HepG2 (cell line): ENCODE measurements around the gene TMEM165. TPM values are rescaled to one million over a fixed set of nuclear protein-coding genes. Genes with fewer than 3 reads are reported as not detected.

ENCODE experiments used
- HCFC1 ChIP-seq: fragments of 150-350 bp; IDR thresholded peaks from 2 replicates; pipeline ENCODE4 v1.6.1; 2014; ENCODE audit warnings: low read depth, low read length
- KDM2A ChIP-seq: sonication (generic); formaldehyde crosslinking; IDR thresholded peaks from 2 replicates; pipeline ENCODE4 v1.4.0; 2020; ENCODE audit warnings: low read depth, missing genetic modification reagents, borderline replicate concordance
- PHF21A ChIP-seq: sonication (generic); formaldehyde crosslinking; IDR thresholded peaks from 2 replicates; pipeline ENCODE4 v1.5.0; 2020; ENCODE audit warnings: mild to moderate bottlenecking, missing genetic modification reagents
- ZFP36L1 ChIP-seq: sonication (generic); formaldehyde crosslinking; IDR thresholded peaks from 2 replicates; pipeline ENCODE4 v1.8.0; 2022; ENCODE audit warnings: mild to moderate bottlenecking, missing genetic modification reagents, moderate library complexity
- ZNF839 ChIP-seq: sonication (generic); formaldehyde crosslinking; IDR thresholded peaks from 2 replicates; pipeline ENCODE4 v1.4.0; 2020; ENCODE audit warnings: missing genetic modification reagents, mild to moderate bottlenecking, borderline replicate concordance
- polyA plus RNA-seq, 8 experiments: library from polyadenylated mRNA; depleted of rRNA in 3 of 8; stranded (reverse) in 7 of 8; unstranded in 1 of 8; fragments of >200 nt; fragmentation: Illumina TruSeq in 4 of 8; extraction: Trizol in 4 of 8; gene quantifications; 2 replicates each; pipeline versions ENCODE4 v1.2.1 to v1.2.3, GENCODE V29; 2011 to 2016; ENCODE audit warnings: low read depth in 4 of 8, missing spikeins in 1 of 8, mixed read lengths in 1 of 8; ENCODE audit not compliant: insufficient read depth in 1 of 8
- total RNA-seq, 5 experiments: library from RNA; depleted of rRNA; stranded (reverse); fragments of >200 nt; fragmentation: Illumina TruSeq; extraction: Trizol; gene quantifications; 2 replicates each; pipeline ENCODE4 v1.2.3, GENCODE V29; 2016; ENCODE audit warnings: low read depth in 1 of 5
- TF ChIP-seq, protein P1 (sequence below): sonication (generic); formaldehyde crosslinking; IDR thresholded peaks from 2 replicates; pipeline ENCODE4 v1.4.0; 2020; ENCODE audit warnings: missing genetic modification reagents; ENCODE audit errors: not compliant biosample characterization
- TF ChIP-seq, protein P2 (sequence below): sonication (generic); formaldehyde crosslinking; IDR thresholded peaks from 2 replicates; pipeline ENCODE4 v1.8.0; 2022; ENCODE audit warnings: mild to moderate bottlenecking, missing genetic modification reagents, moderate library complexity
- TF ChIP-seq, protein P3 (sequence below): sonication (generic); formaldehyde crosslinking; IDR thresholded peaks from 2 replicates; pipeline ENCODE4 v1.5.1; 2020; ENCODE audit warnings: missing genetic modification reagents, mild to moderate bottlenecking, borderline replicate concordance
- TF ChIP-seq, protein P4 (sequence below): sonication (generic); formaldehyde crosslinking; IDR thresholded peaks from 2 replicates; pipeline ENCODE4 v1.4.0; 2020; ENCODE audit warnings: mild to moderate bottlenecking, missing genetic modification reagents
- TF ChIP-seq, protein P5 (sequence below): sonication (generic); formaldehyde crosslinking; IDR thresholded peaks from 2 replicates; pipeline ENCODE4 v1.4.0; 2020; ENCODE audit warnings: missing genetic modification reagents, borderline replicate concordance
- TF ChIP-seq, protein P6 (sequence below): IDR thresholded peaks from 2 replicates; pipeline ENCODE4 v1.6.1; 2016; ENCODE audit warnings: low read depth, missing genetic modification reagents, missing compliant biosample characterization
- TF ChIP-seq, protein P7 (sequence below): IDR thresholded peaks from 2 replicates; pipeline ENCODE4 v1.6.1; 2016

TMEM165 gene
- total and polyA plus RNA-seq, 2 of the 13 experiments (the other 11 are each of a cell fraction or from before 2014, with no cell fraction given) = 54.6 to 103 TPM

DNA sequence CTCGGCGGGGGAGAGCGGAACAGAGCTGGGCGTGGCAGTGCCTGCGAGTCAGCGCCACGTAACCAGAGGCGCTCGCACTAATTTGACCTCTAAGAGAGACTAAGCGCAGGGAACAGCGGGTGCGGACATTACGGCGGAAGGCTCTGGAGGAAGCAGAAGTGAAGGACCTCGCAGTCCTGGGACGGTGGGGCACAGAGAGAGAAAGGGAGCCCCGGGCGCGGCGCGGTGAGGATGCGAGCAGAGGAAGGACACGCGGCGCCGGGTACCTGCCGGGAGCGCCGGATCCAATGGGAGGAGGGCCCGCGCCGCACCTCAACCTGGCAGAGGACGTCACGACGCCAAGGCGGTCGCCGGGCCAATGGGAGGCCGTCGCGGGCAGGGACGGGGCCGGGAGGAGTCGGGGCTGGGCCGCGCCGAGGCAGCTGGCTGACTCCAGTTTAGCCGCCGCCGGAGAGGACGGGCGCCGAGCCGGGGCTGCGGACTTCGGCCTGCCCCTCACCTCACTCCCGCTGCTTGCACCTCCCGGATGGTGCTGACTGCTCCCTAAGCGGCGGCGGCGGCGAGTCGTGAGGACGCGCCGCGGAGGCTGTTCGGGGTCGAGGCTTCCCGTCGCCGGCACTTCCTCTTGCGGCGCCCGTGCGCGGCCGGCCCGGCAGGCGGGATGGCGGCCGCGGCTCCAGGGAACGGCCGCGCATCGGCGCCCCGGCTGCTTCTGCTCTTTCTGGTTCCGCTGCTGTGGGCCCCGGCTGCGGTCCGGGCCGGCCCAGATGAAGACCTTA is at the start of gene TMEM165 (continued):
- no peak for TF ChIP-seq ZFP36L1 (CRISPR knock-in tag)
- TF ChIP-seq, protein P1, sequence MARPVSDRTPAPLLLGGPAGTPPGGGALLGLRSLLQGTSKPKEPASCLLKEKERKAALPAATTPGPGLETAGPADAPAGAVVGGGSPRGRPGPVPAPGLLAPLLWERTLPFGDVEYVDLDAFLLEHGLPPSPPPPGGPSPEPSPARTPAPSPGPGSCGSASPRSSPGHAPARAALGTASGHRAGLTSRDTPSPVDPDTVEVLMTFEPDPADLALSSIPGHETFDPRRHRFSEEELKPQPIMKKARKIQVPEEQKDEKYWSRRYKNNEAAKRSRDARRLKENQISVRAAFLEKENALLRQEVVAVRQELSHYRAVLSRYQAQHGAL = peak; percentile 63
- TF ChIP-seq, protein P2, sequence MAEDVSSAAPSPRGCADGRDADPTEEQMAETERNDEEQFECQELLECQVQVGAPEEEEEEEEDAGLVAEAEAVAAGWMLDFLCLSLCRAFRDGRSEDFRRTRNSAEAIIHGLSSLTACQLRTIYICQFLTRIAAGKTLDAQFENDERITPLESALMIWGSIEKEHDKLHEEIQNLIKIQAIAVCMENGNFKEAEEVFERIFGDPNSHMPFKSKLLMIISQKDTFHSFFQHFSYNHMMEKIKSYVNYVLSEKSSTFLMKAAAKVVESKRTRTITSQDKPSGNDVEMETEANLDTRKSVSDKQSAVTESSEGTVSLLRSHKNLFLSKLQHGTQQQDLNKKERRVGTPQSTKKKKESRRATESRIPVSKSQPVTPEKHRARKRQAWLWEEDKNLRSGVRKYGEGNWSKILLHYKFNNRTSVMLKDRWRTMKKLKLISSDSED (CRISPR knock-in tag) = no peak
- TF ChIP-seq, protein P3, sequence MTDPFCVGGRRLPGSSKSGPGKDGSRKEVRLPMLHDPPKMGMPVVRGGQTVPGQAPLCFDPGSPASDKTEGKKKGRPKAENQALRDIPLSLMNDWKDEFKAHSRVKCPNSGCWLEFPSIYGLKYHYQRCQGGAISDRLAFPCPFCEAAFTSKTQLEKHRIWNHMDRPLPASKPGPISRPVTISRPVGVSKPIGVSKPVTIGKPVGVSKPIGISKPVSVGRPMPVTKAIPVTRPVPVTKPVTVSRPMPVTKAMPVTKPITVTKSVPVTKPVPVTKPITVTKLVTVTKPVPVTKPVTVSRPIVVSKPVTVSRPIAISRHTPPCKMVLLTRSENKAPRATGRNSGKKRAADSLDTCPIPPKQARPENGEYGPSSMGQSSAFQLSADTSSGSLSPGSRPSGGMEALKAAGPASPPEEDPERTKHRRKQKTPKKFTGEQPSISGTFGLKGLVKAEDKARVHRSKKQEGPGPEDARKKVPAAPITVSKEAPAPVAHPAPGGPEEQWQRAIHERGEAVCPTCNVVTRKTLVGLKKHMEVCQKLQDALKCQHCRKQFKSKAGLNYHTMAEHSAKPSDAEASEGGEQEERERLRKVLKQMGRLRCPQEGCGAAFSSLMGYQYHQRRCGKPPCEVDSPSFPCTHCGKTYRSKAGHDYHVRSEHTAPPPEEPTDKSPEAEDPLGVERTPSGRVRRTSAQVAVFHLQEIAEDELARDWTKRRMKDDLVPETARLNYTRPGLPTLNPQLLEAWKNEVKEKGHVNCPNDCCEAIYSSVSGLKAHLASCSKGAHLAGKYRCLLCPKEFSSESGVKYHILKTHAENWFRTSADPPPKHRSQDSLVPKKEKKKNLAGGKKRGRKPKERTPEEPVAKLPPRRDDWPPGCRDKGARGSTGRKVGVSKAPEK = no peak
- TF ChIP-seq, protein P4, sequence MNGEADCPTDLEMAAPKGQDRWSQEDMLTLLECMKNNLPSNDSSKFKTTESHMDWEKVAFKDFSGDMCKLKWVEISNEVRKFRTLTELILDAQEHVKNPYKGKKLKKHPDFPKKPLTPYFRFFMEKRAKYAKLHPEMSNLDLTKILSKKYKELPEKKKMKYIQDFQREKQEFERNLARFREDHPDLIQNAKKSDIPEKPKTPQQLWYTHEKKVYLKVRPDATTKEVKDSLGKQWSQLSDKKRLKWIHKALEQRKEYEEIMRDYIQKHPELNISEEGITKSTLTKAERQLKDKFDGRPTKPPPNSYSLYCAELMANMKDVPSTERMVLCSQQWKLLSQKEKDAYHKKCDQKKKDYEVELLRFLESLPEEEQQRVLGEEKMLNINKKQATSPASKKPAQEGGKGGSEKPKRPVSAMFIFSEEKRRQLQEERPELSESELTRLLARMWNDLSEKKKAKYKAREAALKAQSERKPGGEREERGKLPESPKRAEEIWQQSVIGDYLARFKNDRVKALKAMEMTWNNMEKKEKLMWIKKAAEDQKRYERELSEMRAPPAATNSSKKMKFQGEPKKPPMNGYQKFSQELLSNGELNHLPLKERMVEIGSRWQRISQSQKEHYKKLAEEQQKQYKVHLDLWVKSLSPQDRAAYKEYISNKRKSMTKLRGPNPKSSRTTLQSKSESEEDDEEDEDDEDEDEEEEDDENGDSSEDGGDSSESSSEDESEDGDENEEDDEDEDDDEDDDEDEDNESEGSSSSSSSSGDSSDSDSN = peak; percentile 98
- TF ChIP-seq, protein P5, sequence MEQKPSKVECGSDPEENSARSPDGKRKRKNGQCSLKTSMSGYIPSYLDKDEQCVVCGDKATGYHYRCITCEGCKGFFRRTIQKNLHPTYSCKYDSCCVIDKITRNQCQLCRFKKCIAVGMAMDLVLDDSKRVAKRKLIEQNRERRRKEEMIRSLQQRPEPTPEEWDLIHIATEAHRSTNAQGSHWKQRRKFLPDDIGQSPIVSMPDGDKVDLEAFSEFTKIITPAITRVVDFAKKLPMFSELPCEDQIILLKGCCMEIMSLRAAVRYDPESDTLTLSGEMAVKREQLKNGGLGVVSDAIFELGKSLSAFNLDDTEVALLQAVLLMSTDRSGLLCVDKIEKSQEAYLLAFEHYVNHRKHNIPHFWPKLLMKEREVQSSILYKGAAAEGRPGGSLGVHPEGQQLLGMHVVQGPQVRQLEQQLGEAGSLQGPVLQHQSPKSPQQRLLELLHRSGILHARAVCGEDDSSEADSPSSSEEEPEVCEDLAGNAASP (CRISPR knock-in tag) = no peak; the same call in 1 of the 2 replicates
- 0 out of 2 replicates have a peak, but pooled peaks have one; percentile 31 for TF ChIP-seq ZNF839 (CRISPR knock-in tag)
- TF ChIP-seq KDM2A (CRISPR knock-in tag) = peak; percentile 76
- TF ChIP-seq PHF21A (CRISPR knock-in tag) = peak; percentile 49
- no peak for TF ChIP-seq HCFC1
- TF ChIP-seq, protein P6, sequence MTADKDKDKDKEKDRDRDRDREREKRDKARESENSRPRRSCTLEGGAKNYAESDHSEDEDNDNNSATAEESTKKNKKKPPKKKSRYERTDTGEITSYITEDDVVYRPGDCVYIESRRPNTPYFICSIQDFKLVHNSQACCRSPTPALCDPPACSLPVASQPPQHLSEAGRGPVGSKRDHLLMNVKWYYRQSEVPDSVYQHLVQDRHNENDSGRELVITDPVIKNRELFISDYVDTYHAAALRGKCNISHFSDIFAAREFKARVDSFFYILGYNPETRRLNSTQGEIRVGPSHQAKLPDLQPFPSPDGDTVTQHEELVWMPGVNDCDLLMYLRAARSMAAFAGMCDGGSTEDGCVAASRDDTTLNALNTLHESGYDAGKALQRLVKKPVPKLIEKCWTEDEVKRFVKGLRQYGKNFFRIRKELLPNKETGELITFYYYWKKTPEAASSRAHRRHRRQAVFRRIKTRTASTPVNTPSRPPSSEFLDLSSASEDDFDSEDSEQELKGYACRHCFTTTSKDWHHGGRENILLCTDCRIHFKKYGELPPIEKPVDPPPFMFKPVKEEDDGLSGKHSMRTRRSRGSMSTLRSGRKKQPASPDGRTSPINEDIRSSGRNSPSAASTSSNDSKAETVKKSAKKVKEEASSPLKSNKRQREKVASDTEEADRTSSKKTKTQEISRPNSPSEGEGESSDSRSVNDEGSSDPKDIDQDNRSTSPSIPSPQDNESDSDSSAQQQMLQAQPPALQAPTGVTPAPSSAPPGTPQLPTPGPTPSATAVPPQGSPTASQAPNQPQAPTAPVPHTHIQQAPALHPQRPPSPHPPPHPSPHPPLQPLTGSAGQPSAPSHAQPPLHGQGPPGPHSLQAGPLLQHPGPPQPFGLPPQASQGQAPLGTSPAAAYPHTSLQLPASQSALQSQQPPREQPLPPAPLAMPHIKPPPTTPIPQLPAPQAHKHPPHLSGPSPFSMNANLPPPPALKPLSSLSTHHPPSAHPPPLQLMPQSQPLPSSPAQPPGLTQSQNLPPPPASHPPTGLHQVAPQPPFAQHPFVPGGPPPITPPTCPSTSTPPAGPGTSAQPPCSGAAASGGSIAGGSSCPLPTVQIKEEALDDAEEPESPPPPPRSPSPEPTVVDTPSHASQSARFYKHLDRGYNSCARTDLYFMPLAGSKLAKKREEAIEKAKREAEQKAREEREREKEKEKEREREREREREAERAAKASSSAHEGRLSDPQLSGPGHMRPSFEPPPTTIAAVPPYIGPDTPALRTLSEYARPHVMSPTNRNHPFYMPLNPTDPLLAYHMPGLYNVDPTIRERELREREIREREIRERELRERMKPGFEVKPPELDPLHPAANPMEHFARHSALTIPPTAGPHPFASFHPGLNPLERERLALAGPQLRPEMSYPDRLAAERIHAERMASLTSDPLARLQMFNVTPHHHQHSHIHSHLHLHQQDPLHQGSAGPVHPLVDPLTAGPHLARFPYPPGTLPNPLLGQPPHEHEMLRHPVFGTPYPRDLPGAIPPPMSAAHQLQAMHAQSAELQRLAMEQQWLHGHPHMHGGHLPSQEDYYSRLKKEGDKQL (CRISPR knock-in tag) = no peak
- TF ChIP-seq, protein P7, sequence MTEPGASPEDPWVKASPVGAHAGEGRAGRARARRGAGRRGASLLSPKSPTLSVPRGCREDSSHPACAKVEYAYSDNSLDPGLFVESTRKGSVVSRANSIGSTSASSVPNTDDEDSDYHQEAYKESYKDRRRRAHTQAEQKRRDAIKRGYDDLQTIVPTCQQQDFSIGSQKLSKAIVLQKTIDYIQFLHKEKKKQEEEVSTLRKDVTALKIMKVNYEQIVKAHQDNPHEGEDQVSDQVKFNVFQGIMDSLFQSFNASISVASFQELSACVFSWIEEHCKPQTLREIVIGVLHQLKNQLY (CRISPR knock-in tag) = no peak
